HG03432 (cell line): Measurements from ENCODE around the gene DUOX2.

ENCODE experiments used
- ATAC-seq: cut with Tn5 transposase; IDR thresholded peaks from one replicate; pipeline ENCODE4 v1.9.1; 2021; ENCODE audit warnings: mild to moderate bottlenecking, moderate library complexity; ENCODE audit not compliant: unreplicated experiment

DUOX2 gene

DNA sequence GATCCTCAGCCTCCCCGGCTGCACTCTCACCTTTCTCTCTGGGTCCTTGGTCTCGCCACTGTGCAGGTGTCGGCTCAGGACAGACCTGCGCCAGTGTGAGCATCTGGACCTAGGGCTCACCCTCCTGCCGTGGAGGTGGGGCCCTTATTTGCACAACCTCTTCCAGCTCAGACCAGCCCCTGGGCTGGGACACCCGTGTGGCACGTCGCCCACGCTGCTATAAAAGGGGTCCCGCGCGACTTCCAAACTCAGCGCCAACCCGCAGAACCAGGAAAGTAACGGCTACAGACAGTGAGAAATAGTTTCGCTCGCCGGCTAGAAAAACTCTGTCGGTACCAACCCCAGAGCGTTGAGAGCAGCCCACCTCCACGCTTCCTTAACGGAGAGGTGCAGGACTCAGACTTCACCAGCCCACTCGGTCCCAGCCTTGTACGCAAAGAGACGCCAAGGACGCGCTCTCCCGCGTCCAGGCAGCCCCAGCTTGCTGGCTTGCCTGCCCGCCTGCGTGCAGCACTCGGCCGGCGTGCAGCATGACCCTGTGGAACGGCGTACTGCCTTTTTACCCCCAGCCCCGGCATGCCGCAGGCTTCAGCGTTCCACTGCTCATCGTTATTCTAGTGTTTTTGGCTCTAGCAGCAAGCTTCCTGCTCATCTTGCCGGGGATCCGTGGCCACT is at the start of gene DUOX2, which contains the start of gene DUOXA2:
DUOX2 (minus strand) TSS at position 97 of the 675 bp plus-strand sequence. CDS start 761 bp downstream, outside the sequence.
DUOXA2 (plus strand) TSS at position 251 of the 675 bp plus-strand sequence; CDS start at position 531, 280 bp downstream.
- ATAC-seq: no peak

DNA sequence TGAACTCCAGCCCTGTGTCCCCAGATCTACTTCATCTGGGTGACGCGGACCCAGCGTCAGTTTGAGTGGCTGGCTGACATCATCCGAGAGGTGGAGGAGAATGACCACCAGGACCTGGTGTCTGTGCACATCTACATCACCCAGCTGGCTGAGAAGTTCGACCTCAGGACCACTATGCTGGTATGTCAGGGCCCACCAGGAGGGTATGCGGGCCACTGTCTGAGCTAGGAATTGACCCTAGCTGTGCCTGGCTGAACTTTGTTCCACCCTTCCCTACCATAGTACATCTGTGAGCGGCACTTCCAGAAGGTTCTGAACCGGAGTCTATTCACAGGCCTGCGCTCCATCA is 49.5 kb upstream of the DUOX2 start:
- no peak for ATAC-seq

DNA sequence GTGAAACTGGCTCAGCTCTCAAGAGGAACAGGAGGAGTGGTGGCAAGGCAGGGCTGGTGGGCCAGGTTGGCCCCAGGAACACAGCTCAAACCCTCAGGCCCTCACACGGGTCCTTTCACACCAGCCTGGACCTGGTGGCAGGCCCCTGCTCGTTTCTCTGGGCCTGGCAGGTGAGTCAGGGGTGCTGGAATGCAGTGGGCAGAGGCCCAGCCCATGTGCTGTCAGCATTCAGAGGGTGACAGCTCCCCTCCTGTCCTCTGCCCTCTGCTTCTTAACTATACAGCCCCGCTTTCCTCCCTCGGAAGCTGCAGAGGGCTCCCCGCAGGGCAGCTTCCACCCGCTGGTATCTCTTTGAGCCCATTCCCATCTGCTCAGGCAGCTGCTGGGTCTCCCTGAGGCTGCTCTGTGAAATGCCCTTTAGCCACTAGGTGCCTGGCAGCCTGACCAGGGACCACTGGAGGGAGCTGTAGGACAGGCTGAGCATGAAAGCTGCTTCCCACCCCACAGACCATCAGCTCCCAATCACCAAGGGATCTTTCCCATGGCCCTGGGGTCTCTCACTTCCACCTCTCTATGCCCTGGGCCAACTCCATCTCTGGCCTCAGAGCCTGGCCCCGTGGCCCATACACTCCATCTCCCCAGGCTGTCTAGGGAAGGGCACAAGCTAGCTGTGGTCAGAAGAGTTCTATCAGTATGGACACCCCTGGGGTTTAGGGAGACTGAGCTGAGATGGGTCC is 49.0 kb upstream of the DUOX2 start:
- peak; percentile 43 for ATAC-seq

DNA sequence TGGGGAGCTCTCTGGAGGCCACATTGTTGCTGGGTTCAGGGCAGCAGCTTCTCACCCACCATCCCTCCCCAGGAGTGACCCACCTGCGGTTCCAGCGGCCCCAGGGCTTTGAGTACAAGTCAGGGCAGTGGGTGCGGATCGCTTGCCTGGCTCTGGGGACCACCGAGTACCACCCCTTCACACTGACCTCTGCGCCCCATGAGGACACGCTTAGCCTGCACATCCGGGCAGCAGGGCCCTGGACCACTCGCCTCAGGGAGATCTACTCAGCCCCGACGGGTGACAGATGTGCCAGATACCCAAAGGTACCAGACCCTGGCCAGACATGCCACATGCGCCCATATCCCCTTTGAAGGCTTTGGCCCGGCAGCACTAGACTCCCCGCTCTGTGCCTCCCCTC is 47.7 kb upstream of the DUOX2 start:
- no peak for ATAC-seq

DNA sequence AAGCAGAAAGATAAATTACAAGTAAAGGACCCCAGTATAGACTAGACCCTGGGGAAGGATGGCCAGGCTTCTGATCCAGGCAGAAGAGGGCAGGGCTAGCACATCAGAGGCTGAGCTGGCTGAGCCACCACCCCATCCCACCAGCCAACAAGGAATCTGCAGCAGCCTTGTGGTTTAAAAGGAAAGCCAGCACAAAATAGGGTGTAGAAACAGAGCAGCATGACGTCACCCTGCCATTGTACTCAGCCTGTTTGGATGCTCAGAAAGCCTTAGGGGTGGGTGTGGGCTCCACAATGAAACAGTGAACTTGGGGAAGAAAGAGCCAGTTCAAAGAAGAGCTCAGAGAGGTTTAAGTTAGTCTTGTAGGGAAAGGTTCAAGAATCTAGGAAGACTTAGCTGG is 44.0 kb upstream of the DUOX2 start:
- no peak for ATAC-seq

DNA sequence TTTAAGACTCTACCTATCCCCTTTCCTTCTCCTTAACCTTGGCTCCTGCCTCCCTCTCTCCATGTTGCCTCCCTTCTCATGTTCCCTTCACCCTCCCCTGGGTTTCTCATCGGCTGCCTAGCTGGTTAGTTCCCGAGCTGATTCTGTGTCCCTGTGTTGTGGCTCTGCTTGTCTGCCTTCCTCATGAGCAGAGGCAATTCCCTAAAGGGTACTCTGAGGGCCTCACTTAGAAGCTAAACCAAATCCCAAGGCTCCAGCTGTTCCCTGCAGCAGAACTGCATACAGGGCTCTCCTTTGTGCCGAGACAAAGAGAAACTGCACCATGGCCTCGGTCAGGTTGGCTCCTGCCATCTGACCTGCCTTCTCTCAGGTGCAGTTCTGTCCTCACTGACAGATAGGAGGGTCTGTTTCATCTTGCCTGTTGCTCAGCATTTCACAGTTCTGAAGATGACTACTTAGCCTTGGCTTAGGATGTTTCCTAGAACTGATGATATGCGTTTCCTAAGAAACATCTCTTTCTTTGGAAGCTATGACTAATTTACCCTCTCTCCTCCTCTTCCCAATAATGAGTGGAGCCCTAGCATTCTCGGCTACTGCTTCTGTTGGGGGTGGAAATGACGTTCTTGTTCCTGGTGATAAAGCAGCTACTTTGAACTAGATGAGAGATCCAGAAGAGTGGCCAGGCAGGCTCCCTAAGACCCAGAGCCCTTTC is 42.9 kb upstream of the DUOX2 start:
- no peak for ATAC-seq

DNA sequence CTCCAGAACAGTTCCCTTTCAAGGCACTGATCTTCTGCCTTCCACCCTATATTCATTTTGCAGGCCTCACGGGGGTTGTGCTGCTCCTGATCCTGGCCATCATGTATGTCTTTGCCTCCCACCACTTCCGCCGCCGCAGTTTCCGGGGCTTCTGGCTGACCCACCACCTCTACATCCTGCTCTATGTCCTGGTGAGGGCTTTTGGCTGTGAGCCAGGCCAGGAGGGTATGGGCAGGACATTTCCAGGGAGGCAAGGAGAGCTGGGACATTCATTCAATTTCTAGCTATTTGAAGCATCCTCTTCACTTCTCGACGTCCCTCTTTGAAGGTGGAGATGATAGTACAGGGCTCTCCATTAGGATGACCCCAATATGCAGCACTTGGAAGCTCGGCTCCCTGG is 41.8 kb upstream of the DUOX2 start:
- no peak for ATAC-seq

DNA sequence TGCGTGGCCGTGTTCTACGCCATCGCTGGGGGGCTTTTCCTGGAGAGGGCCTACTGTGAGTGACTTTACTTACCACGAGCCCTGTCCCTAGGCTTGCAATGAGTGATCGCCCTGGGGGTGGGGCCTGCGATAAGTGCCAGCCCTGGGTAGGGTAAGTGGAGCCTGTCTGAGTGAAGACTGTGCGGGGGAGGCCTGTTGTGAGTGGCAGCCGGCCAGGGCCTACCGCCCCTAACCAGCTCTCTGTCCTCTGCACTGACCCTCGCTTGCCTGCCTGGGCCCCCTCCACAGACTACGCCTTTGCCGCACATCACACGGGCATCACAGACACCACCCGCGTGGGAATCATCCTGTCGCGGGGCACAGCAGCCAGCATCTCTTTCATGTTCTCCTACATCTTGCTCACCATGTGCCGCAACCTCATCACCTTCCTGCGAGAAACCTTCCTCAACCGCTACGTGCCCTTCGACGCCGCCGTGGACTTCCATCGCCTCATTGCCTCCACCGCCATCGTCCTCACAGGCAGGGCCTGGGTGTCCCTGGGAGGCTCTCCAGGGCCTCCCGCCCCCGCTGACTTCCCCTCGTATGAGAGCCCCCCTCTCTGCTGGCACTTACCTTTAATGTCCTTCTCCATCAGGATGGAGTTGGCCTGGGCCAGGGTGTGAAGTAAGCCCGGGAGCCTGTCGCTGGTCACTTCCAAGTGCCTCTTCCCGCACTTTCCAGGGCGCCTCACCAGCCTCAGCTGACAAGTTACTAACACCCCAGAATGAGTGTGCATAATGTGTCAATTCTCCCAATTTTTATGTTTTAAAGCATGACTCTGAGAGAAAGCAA is 38.2 kb upstream of the DUOX2 start:
- ATAC-seq: no peak

DNA sequence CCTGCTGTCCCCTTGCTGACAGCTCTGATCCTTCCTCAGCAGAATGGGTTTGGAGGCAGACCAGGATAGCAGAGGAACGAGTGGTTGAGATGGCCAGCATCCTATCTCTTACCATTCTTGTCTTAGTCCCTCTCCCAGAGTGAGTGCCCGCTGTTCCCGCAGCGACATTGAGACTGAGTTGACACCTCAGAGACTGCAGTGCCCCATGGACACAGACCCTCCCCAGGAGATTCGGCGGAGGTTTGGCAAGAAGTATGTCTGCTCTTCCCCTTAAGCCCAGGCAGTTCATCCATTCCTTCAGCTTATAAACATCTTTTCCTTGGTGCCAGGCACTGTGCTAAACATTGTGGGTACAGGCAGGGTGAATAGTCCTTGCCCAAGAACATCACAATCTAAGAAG is 37.0 kb upstream of the DUOX2 start:
- ATAC-seq: no peak

DNA sequence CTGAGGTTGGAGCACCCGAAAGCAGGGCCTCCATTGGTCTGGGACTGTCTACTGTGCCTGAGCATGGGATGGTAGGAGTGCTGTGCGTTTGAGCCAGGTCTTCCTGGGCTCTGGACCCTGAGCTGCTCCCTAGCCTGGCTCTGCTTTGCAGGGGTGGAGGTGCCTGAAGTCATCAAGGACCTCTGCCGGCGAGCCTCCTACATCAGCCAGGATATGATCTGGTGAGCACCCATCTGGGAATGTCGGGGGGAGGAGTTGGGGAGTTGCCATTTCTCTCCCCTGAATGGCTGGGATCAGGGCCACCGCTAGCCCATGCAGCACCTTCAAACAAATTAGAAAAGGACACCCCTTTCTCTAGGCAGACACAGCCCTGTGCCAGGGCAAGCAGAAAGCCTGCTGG is 36.5 kb upstream of the DUOX2 start:
- ATAC-seq: no peak

DNA sequence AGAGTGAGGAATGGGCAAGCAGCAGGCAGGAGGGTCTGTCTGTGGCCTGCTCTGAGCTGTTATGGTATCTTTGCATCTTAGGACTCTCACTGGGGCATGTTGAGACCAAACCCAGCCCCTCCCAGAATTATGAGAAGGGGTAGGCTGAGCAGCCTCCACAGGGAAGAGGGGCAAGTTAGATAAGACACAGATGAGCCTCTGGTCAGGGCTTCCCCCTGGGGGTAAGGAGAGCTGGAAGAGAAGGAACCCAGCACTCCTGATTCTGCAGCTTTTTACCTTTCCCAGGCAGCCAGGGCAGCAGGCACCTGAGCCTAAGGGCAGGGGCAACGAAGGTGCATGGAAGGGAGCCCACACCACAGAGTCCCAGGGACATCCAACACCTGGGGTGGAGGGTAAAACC is 35.1 kb upstream of the DUOX2 start:
- ATAC-seq: no peak

DNA sequence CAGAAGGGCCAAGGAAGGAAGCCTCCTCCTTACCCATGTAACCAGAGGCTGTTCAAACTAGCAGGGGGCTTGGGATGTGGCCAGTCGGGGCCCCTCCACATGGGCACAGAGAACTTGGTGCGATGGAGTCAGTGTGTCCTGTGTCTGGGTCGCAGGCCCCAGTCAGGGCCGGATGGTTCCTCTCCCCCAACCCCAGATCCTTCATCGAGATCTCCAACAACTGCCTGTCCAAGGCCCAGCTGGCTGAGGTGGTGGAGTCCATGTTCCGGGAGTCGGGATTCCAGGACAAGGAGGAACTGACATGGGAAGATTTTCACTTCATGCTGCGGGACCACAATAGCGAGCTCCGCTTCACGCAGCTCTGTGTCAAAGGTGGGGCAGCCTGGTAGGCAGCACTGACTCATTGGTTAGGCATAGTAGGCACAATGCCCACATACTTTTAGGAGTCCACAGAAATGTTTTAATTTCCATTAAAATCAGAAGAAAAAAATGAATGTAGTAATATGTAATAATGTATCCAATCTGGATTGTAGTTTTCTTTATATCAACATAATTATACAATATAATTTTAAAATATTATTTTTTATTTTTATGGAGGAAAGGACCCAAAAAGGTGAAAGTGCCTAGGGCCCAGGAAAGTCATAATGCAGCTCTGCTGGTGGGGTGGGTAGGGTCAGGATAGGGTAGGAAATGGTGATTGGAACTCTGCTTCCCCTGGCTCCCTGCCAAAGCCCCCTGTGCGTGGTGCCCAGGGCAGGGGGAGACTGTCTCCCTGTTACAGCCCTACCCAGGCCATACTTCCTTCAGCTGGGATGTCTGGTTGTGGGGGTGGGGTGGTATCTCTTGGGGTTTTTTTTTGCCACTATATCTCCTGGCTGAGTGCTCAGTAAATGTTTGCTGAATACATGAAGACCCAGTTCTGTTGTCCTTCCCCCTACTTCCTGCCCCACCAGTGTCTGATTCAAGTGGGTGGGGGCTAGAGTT is 34.4 kb upstream of the DUOX2 start:
- ATAC-seq: no peak

DNA sequence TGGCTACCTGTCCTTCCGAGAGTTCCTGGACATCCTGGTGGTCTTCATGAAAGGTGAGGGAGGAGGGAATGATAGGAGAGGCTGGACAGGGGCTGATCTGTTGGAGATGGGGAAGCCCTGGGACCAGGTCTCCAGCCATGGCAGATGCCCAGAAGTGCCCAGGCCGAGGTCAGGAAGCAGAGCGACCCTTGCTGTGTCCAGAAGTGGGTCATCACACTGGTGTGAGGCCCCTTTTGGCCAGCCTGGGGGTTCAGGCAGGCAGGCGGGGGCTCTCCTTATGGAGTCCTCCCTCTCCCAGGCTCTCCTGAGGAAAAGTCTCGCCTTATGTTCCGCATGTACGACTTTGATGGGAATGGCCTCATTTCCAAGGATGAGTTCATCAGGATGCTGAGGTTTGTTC is 33.6 kb upstream of the DUOX2 start:
- ATAC-seq: no peak

DNA sequence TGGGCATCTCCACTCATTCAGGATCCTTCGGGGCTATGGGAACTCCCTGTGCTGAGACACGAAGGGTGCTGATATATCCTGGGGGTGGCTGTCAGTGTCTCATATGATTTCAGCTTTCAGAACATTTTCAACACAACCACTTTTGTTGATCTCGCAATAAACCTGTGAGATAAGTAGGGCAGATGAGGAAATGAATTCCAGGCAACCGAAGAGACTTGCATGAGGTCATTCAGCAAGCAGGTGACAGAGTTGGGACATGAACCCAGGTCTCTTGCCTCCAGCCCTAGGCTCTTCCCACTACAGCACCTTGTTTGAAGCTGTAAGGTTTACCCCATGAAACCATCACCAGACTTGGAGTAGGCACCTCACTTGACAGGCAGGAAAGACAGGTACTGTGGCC is 32.4 kb upstream of the DUOX2 start:
- no peak for ATAC-seq

DNA sequence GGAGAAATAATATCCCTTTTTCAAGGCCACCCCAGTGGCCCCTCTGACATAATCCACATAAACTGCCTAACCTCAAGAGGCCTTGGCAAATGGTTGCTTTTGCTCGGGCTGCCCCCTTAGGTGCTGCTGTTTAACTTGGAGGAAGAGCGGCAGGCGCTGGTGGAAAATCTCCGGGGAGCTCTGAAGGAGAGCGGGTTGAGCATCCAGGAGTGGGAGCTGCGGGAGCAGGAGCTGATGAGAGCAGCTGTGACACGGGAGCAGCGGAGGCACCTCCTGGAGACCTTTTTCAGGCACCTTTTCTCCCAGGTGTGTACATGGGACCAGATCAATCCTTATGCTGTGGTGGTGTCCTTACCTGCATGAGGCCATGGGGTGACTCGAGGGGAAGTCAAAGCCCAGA is 30.8 kb upstream of the DUOX2 start:
- no peak for ATAC-seq

DNA sequence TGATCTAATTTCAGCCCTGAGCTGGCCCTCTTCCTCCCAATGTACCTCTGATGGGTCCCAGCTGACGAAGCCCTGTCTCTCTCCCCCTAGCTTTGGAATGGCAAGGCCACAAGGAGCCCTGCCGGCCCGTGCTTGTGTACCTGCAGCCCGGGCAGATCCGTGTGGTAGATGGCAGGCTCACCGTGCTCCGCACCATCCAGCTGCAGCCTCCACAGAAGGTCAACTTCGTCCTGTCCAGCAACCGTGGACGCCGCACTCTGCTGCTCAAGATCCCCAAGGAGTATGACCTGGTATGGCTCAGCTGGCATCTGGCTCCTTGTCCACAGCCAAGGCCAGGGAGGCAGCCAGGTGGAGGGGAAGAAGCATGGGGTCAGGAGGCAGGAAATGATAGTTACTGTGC is 30.0 kb upstream of the DUOX2 start:
- ATAC-seq: no peak

DNA sequence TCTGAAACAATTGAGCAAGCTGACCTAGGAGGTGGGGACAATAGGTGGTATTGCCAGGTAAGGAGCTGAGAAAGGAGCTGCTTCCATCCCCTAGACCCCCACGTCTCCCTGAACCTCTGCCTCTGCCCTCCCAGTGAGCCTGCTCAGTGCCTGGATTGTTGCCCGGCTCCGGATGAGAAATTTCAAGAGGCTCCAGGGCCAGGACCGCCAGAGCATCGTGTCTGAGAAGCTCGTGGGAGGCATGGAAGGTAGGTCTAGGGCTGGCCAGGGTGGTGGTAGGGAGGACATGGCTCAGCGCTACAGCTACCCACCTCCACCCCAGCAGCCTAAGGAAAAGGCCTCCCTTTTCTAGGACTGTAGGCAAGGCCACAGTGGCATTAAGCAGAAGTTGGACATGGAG is 29.1 kb upstream of the DUOX2 start:
- ATAC-seq: no peak

DNA sequence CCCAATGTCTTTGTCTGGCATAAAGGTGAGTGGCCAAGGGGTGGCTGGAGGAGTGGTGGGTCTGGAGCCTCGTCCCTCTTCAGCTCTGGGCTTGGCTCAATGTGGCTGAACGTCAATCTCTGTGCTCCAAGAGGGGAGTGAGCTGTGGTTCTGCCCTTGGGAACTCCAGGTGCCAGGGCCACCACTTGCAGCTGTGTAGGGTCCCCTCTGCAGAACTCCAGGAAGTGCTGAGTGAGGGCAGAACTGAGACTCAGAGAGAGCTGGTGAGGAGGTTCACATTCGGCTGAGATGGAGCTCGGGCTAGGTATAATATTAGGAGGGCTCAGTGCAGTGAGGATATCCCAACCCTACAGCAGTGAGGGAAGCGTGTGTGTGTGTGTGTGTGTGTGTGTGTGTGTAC is 27.4 kb upstream of the DUOX2 start:
- no peak for ATAC-seq

DNA sequence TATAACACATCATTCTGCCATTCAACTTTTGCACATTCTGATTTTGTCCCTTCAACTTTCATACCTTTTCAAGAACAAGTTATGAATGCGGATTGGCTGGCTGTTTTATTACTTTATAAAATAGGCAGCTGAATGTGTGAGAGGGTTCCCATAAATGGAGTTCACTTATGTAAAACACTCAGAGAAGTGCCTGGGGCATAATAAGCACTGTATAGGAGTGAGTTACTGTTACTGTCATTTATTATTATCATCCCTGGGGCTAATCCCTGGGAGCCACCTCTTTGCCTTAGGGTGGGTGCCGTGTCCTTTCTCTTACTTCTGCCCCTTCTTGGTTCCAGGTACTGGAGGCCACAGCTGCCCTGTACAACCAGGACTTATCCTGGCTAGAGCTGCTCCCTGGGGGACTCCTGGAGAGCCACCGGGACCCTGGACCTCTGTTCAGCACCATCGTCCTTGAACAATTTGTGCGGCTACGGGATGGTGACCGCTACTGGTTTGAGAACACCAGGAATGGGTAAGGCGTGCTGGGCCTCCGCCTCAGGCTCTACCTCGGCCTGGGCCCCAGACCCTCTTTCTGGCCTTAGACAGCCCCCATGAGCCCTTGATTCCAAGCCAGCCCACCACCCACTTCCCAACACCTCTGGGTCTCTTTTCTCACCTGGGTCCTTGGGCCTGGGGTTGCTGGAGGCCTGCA is 26.7 kb upstream of the DUOX2 start:
- ATAC-seq: no peak
